BJ (cell line): ENCODE results near the gene FAM50A. TPM values are rescaled to one million over a fixed set of nuclear protein-coding genes. Genes with fewer than 3 reads are reported as not detected.

Experiments
- CTCF ChIA-PET: fragments of 350-600 bp; formaldehyde crosslinking; extraction: SDS; loops from one replicate; lab custom pipeline; 2021; ENCODE audit warnings: antibody characterized with exemption, inconsistent platforms; lab: Yijun Ruan, JAX
- POLR2A ChIA-PET: fragments of 300-600 bp; sonication (Branson Sonifier 250); formaldehyde crosslinking; extraction: SDS; loops from one replicate; lab custom pipeline; 2021; ENCODE audit warnings: antibody characterized with exemption; lab: Charles Lee
- DNase-seq: peaks from one replicate; pipeline ENCODE4 v3.0.0-alpha.2; 2011; ENCODE audit warnings: low read depth
- H3K27me3 ChIP-seq: 2 replicates; pipeline ENCODE4 v1.6.0; 2011; ENCODE audit warnings: low read length; ENCODE audit not compliant: control insufficient read depth, insufficient read depth
- H3K36me3 ChIP-seq: 2 replicates; pipeline ENCODE4 v1.5.1; 2011; ENCODE audit warnings: low read length; ENCODE audit not compliant: control insufficient read depth, insufficient read depth
- H3K4me3 ChIP-seq: 2 replicates; pipeline ENCODE4 v1.5.1; 2011; ENCODE audit warnings: low read depth, mild to moderate bottlenecking, control low read depth, low read length
- polyA plus RNA-seq: library from polyadenylated mRNA; depleted of rRNA; stranded (reverse); fragments of >200 nt; gene quantifications from 2 replicates; pipeline ENCODE4 v1.2.3, GENCODE V29; 2011
- TF ChIP-seq, protein P1 (sequence below): IDR thresholded peaks from 2 replicates; pipeline ENCODE4 v1.5.1; 2011; ENCODE audit warnings: low read depth, mild to moderate bottlenecking, control low read depth, inconsistent platforms, low read length, moderate library complexity; ENCODE audit not compliant: insufficient read depth

The FAM50A gene
- polyA plus RNA-seq, 1 experiment = 74.8 TPM

- no peak overlapping the region for H3K4me3 ChIP-seq
- TF ChIP-seq, protein P1, sequence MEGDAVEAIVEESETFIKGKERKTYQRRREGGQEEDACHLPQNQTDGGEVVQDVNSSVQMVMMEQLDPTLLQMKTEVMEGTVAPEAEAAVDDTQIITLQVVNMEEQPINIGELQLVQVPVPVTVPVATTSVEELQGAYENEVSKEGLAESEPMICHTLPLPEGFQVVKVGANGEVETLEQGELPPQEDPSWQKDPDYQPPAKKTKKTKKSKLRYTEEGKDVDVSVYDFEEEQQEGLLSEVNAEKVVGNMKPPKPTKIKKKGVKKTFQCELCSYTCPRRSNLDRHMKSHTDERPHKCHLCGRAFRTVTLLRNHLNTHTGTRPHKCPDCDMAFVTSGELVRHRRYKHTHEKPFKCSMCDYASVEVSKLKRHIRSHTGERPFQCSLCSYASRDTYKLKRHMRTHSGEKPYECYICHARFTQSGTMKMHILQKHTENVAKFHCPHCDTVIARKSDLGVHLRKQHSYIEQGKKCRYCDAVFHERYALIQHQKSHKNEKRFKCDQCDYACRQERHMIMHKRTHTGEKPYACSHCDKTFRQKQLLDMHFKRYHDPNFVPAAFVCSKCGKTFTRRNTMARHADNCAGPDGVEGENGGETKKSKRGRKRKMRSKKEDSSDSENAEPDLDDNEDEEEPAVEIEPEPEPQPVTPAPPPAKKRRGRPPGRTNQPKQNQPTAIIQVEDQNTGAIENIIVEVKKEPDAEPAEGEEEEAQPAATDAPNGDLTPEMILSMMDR = no peak
- DNase-seq = no peak
- ChIA-PET POLR2A (interaction anchor here (0.5 kb wide), 1 partner anchor 9 kb away, joined by 3 read pairs; no protein-coding TSS in a partner anchor), CTCF (no interaction called here)
- no peaks in the 10 kb centered on the region for H3K27me3 ChIP-seq
- peaks cover 8% of the 10 kb centered on the region for H3K36me3 ChIP-seq
Observed at GRCh38 chrX:154487518-154488290, 43.8 kb downstream of the FAM50A start.

- Histone ChIP-seq H3K4me3 (no peak overlapping the region), H3K27me3 (no peaks in the 10 kb centered on the region), H3K36me3 (peaks cover 8% of the 10 kb centered on the region)
- TF ChIP-seq, protein P1 = no peak
- ChIA-PET POLR2A (no interaction called here), CTCF (no interaction called here)
- no peak for DNase-seq
Observed at GRCh38 chrX:154488336-154489075, 44.6 kb downstream of the FAM50A start.

- TF ChIP-seq, protein P1 = no peak
- DNase-seq = no peak
- Histone ChIP-seq H3K27me3 (no peaks in the 10 kb centered on the region), H3K36me3 (peaks cover 8% of the 10 kb centered on the region), H3K4me3 (peak overlapping the region; percentile 55)
- ChIA-PET CTCF (interaction anchor here (0.6 kb wide), 1 partner anchor 111 kb away, joined by 4 read pairs; no protein-coding TSS in a partner anchor), POLR2A (no interaction called here)
Observed at GRCh38 chrX:154489182-154489581, 45.2 kb downstream of the FAM50A start.

DNA sequence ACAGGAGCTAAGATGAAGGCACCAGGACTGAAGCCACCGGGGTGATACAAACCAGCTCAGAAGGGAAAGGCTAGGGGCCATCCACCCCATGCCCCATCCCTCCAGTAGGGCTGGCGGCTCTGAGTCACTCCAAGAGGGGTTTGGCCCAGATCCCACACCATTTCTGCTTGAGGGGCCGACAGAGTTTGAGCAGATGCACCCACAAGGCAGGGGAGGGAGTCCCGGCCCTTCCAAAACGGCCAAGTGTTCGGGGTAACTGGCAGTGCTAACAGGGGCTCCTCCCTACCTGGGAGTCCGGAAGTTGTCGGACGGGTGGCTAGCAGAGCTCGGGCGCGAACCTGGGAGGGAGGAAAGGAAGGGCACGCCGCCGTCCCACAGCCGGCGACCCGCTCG, 46.1 kb downstream of the FAM50A start:
- peaks cover 6% of the 10 kb centered on the region for H3K36me3 ChIP-seq
- DNase-seq = no peak
- ChIA-PET CTCF (interaction anchor here (0.6 to 1.4 kb wide), 3 partner anchors 45 to 110 kb away, joined by 3 to 4 read pairs (median 4); partner anchors contain the start of gene DNASE1L1), POLR2A (no interaction called here)
- TF ChIP-seq, protein P1 = no peak
- H3K4me3 ChIP-seq = peak overlapping the region; percentile 55
- no peaks in the 10 kb centered on the region for H3K27me3 ChIP-seq

- ChIA-PET POLR2A (no interaction called here), CTCF (interaction anchor here (0.9 to 1.4 kb wide), 3 partner anchors 44 to 82 kb away, joined by 3 to 4 read pairs (median 4); partner anchors contain the start of gene DNASE1L1)
- peak within 1 kb of the TSS; percentile 65 for H3K4me3 ChIP-seq
- H3K36me3 ChIP-seq = peaks cover 5% of the 10 kb centered on the region
- no peaks in the 10 kb centered on the region for H3K27me3 ChIP-seq
- TF ChIP-seq, protein P1 = no peak
- peak; percentile 61 for DNase-seq
Observed at GRCh38 chrX:154490414-154491083, 46.6 kb downstream of the FAM50A start, which contains the start of gene SLC10A3. TSS of gene SLC10A3 (minus strand) at chrX:154490629. CDS start at chrX:154488940, 1,689 bp downstream.
